K562 (cell line): Measurements from ENCODE around the gene KIFAP3. TPM values are rescaled to one million over a fixed set of nuclear protein-coding genes. Genes with fewer than 3 reads are reported as not detected.

Experiments
- ATAC-seq: fragments of 200-7000 bp; cut with Tn5 transposase; 3 replicates; pipeline ENCODE4 v1.9.1; 2020; ENCODE audit warnings: moderate library complexity
- BruUV-seq: library from RNA; stranded (reverse); fragments of 400-500 nt; replicated peaks from 2 replicates; lab custom pipeline; 2021; lab: Mats Ljungman, UMichigan
- CTCF ChIA-PET: fragments of 300-600 bp; formaldehyde crosslinking; extraction: SDS; loops from one replicate; lab custom pipeline; 2021; ENCODE audit warnings: low intra/inter-chr PET ratio; lab: Yijun Ruan, JAX
- POLR2A ChIA-PET: fragments of 300-600, 350-650 bp; sonication (Branson Sonifier 250); formaldehyde crosslinking; extraction: SDS; loops from one replicate; lab custom pipeline; 2021; ENCODE audit warnings: antibody characterized with exemption, inconsistent platforms; lab: Yijun Ruan, JAX
- DNase-seq, 4 experiments: peaks; one replicate each; pipeline versions ENCODE4 v3.0.0 to v3.0.0-alpha.2; 2011 to 2018; ENCODE audit warnings: low spot score in 3 of 4, mixed read lengths in 3 of 4; ENCODE audit errors: extremely low read depth in 1 of 4
- FAIRE-seq: peaks from 2 replicates; lab custom pipeline; 2011; peaks lifted over from hg19 to GRCh38; lab: Jason Lieb, UNC
- H2AFZ ChIP-seq: 2 replicates; pipeline ENCODE4 v1.6.0; 2011; ENCODE audit warnings: low read depth, low read length, control low read depth, inconsistent platforms
- H3K27ac ChIP-seq: fragments of 200-600 bp; 3 replicates; pipeline ENCODE4 v1.8.0; 2011; ENCODE audit warnings: low read depth, mild to moderate bottlenecking, control low read depth, inconsistent platforms, low read length, moderate library complexity, mixed read lengths; ENCODE audit errors: extremely low read depth
- H3K27me3 ChIP-seq, 2 experiments: fragments of 300-600 bp in 1 of 2; 2 replicates in 1 of 2; 3 replicates in 1 of 2; pipeline versions ENCODE4 v1.6.0 to v1.8.0; 2011; ENCODE audit warnings: inconsistent platforms in 2 of 2, low read length in 2 of 2, mild to moderate bottlenecking in 1 of 2, mixed read lengths in 1 of 2, moderate library complexity in 1 of 2; ENCODE audit not compliant: control insufficient read depth in 2 of 2, insufficient read depth in 2 of 2
- H3K36me3 ChIP-seq: fragments of 300-600 bp; 3 replicates; pipeline ENCODE4 v1.8.0; 2011; ENCODE audit warnings: mild to moderate bottlenecking, low read length, inconsistent platforms; ENCODE audit not compliant: control insufficient read depth, insufficient read depth
- H3K4me1 ChIP-seq, 2 experiments: fragments of 200-600 bp in 1 of 2; replicated peaks in 1 of 2; 2 replicates in 1 of 2; 3 replicates in 1 of 2; pipeline versions ENCODE4 v1.5.1 to v1.8.0; 2011; ENCODE audit warnings: inconsistent platforms in 2 of 2, low read length in 2 of 2, mild to moderate bottlenecking in 1 of 2, mixed read lengths in 1 of 2, moderate library complexity in 1 of 2; ENCODE audit not compliant: control insufficient read depth in 2 of 2, insufficient read depth in 2 of 2
- H3K4me2 ChIP-seq: 2 replicates; pipeline ENCODE4 v1.6.1; 2011; ENCODE audit warnings: low read length, control low read depth, inconsistent platforms, mixed read lengths; ENCODE audit not compliant: insufficient read depth
- H3K4me3 ChIP-seq: fragments of 200-600 bp; sonication (generic), shearing (Covaris generic); 2 replicates; pipeline ENCODE4 v1.5.1; 2016; ENCODE audit warnings: control low read depth, inconsistent platforms
- H3K79me2 ChIP-seq: fragments of 200-600 bp; 3 replicates; pipeline ENCODE4 v1.8.0; 2011; ENCODE audit warnings: low read length, inconsistent platforms; ENCODE audit not compliant: control insufficient read depth, insufficient read depth
- H3K9ac ChIP-seq, 2 experiments: 2 replicates each; pipeline versions ENCODE4 v1.6.0 to v1.6.1; 2011; ENCODE audit warnings: low read depth in 2 of 2, low read length in 2 of 2, control low read depth in 1 of 2, inconsistent platforms in 1 of 2, mild to moderate bottlenecking in 1 of 2, mixed read lengths in 1 of 2; ENCODE audit not compliant: insufficient read depth in 1 of 2
- H3K9me1 ChIP-seq: one replicate; pipeline ENCODE4 v1.6.0; 2011; ENCODE audit warnings: inconsistent platforms, mild to moderate bottlenecking, low read length, moderate library complexity; ENCODE audit not compliant: control insufficient read depth, insufficient read depth
- H3K9me3 ChIP-seq: replicated peaks from 2 replicates; pipeline ENCODE4 v1.5.1; 2011; ENCODE audit warnings: low read depth, low read length, inconsistent platforms; ENCODE audit not compliant: control insufficient read depth, insufficient read depth
- H4K20me1 ChIP-seq: replicated peaks from 2 replicates; pipeline ENCODE4 v1.6.1; 2011; ENCODE audit warnings: low read length, inconsistent platforms, mixed read lengths; ENCODE audit not compliant: control insufficient read depth, insufficient read depth
- DIDO1 ChIP-seq: fragments of 450-650 bp; IDR thresholded peaks from 2 replicates; pipeline ENCODE4 v1.6.1; 2016; ENCODE audit warnings: low read depth, missing biosample characterization, missing genetic modification characterization
- HOMEZ ChIP-seq: fragments of 250-450 bp; sonication (Bioruptor Pico); IDR thresholded peaks from 2 replicates; pipeline ENCODE4 v1.4.0; 2020; ENCODE audit warnings: mild to moderate bottlenecking, moderate library complexity
- NCOA2 ChIP-seq, 2 experiments: fragments of 450-650 bp; IDR thresholded peaks; 2 replicates each; pipeline ENCODE4 v1.6.1; 2018; ENCODE audit warnings: mild to moderate bottlenecking in 2 of 2, moderate library complexity in 1 of 2; ENCODE audit not compliant: partially characterized antibody in 2 of 2
- TCF3 ChIP-seq: sonication (generic); formaldehyde crosslinking; IDR thresholded peaks from 2 replicates; pipeline ENCODE4 v1.4.0; 2020; ENCODE audit warnings: mild to moderate bottlenecking, missing genetic modification reagents
- USF2 ChIP-seq: sonication (generic); formaldehyde crosslinking; IDR thresholded peaks from 2 replicates; pipeline ENCODE4 v1.5.0; 2020; ENCODE audit warnings: missing genetic modification reagents
- ZBTB33 ChIP-seq: sonication (generic); formaldehyde crosslinking; IDR thresholded peaks from 2 replicates; pipeline ENCODE4 v1.8.1; 2023; ENCODE audit warnings: mild to moderate bottlenecking, missing genetic modification reagents
- ZNF23 ChIP-seq: fragments of 250-450 bp; sonication (Bioruptor Pico); IDR thresholded peaks from 2 replicates; pipeline ENCODE4 v1.4.0; 2020; ENCODE audit warnings: mild to moderate bottlenecking
- WGBS: fragments of 100-300 bp; shearing (Covaris generic); methylation state at CpG from one replicate; pipeline ENCODE4 v1.1.6; 2016; ENCODE audit warnings: low coverage, mixed read lengths; ENCODE audit not compliant: insufficient coverage; ENCODE audit errors: missing lambda C conversion rate; 5-methylcytosine and 5-hydroxymethylcytosine counted together
- in situ Hi-C: fragments of 300-500 bp; cut with MboI; formaldehyde crosslinking; loops from 4 replicates; pipeline ENCODE4 v1.15.0; 2018; ENCODE audit warnings: inconsistent platforms, mixed read lengths
- intact Hi-C: fragments of 100-400 bp; cut with micrococcal nuclease; formaldehyde crosslinking; loops from 2 replicates; pipeline ENCODE4 v1.14.2; 2022
- polyA plus RNA-seq, 8 experiments: library from polyadenylated mRNA; depleted of rRNA in 4 of 8; stranded (reverse) in 5 of 8; unstranded in 3 of 8; fragments of >200 nt; fragmentation: Nextera tagmentation in 2 of 8; fragmentation: Illumina TruSeq in 1 of 8; extraction: Ambion mirVana in 2 of 8; extraction: Trizol in 1 of 8; gene quantifications; 2 replicates each; pipeline versions ENCODE4 v1.2.1 to v1.2.3, GENCODE V29; 2011 to 2014; ENCODE audit warnings: inconsistent platforms in 1 of 8, missing spikeins in 1 of 8
- total RNA-seq, 7 experiments: library from RNA; depleted of rRNA in 6 of 7; stranded (reverse); fragments of >200 nt in 6 of 7; fragmentation: Illumina TruSeq in 2 of 7; extraction: Trizol in 2 of 7; gene quantifications; 2 replicates each; pipeline versions ENCODE4 v1.2.1 to v1.2.3, GENCODE V29; 2011 to 2021; ENCODE audit warnings: low replicate concordance in 1 of 7

Gene KIFAP3
- total and polyA plus RNA-seq, 9 of the 15 experiments (the other 6 are each of a cell fraction or from before 2014, with no cell fraction given): 8.8 to 17.5 (median 11.8) TPM

- no peaks in the 10 kb centered on the region for H3K27me3 ChIP-seq
- 42% methylated on average over 1 of the region's 1 CpG for WGBS
- no peaks in the 10 kb centered on the region; the same call in 2 of the 3 replicates for H3K36me3 ChIP-seq
- H4K20me1 ChIP-seq: no peaks in the 10 kb centered on the region
- TF ChIP-seq NCOA2 (IDR thresholded peaks at IDR 0.05; ENCODE audit: partially characterized antibody in 2 of 2) (no peak), TCF3 (CRISPR knock-in tag) (no peak), DIDO1 (no peak), ZNF23 (no peak), USF2 (CRISPR knock-in tag) (no peak), HOMEZ (CRISPR knock-in tag) (no peak), ZBTB33 (CRISPR knock-in tag) (no peak)
- no peak for ATAC-seq
- no peaks in the 10 kb centered on the region for H3K9me3 ChIP-seq
- intact Hi-C loops (no loop called here), in situ Hi-C loops (no loop called here)
- no peaks in the 10 kb centered on the region for H3K4me1 ChIP-seq
- H3K4me2 ChIP-seq: no peak overlapping the region
- no peak overlapping the region for H3K4me3 ChIP-seq
- no peak overlapping the region for H3K27ac ChIP-seq
- no TSS peak for BruUV-seq
- H3K9ac ChIP-seq: no peak overlapping the region
- no peaks in the 10 kb centered on the region for H3K79me2 ChIP-seq
- no peak for FAIRE-seq
- POLR2A ChIA-PET: no interaction called here
- no peak overlapping the region for H2AFZ ChIP-seq
- CTCF ChIA-PET: no interaction called here
- H3K9me1 ChIP-seq: no peaks in the 10 kb centered on the region
- DNase-seq: no peak
Measured at GRCh38 chr1:170030212-170030611, 44.3 kb downstream of the KIFAP3 start.
